ENCODE results near the gene TAF6.
A peak's percentile ranks its signal among the peaks of the same experiment; 100 is the strongest.

The TAF6 gene

GRCh38 chr7:100119072-100119969, at the start of gene TAF6, which contains the start of gene CNPY4:
TSS of gene TAF6 (minus strand) at chr7:100119358. CDS start at chr7:100114209, 5,149 bp downstream.
TSS of gene CNPY4 (plus strand) at chr7:100119634. CDS start at chr7:100119745, 111 bp downstream.
- peak; percentile 99 for DNase-seq

- peak; percentile 75 for DNase-seq
Measured at GRCh38 chr7:100167912-100168323, 48.8 kb upstream of the TAF6 start.

GRCh38 chr7:100166970-100167911, 48.1 kb upstream of the TAF6 start:
- no peak for DNase-seq

GRCh38 chr7:100166317-100166940, 47.3 kb upstream of the TAF6 start:
- no peak for DNase-seq

GRCh38 chr7:100163871-100164270, 44.7 kb upstream of the TAF6 start:
- DNase-seq, result no peak

GRCh38 chr7:100163006-100163531, 43.9 kb upstream of the TAF6 start:
- no peak for DNase-seq

GRCh38 chr7:100160067-100160466, 40.9 kb upstream of the TAF6 start:
- DNase-seq, result no peak

GRCh38 chr7:100159099-100159623, 40.0 kb upstream of the TAF6 start:
- DNase-seq, result peak; percentile 25

- DNase-seq, result peak; percentile 93
Measured at GRCh38 chr7:100158229-100159098, 39.3 kb upstream of the TAF6 start, which contains the start of gene TRAPPC14. TSS of gene TRAPPC14 (minus strand) at chr7:100158723. CDS start at chr7:100158499, 224 bp downstream.

GRCh38 chr7:100157334-100158228, 38.4 kb upstream of the TAF6 start:
- DNase-seq, result peak; percentile 34

GRCh38 chr7:100157069-100157333, 37.8 kb upstream of the TAF6 start:
- DNase-seq, result no peak

- peak; percentile 57 for DNase-seq
Measured at GRCh38 chr7:100156331-100157068, 37.3 kb upstream of the TAF6 start.

GRCh38 chr7:100155553-100156317, 36.6 kb upstream of the TAF6 start:
- DNase-seq, result no peak

- DNase-seq, result no peak
Measured at GRCh38 chr7:100154651-100155491, 35.7 kb upstream of the TAF6 start.

- DNase-seq, result peak; percentile 75
Measured at GRCh38 chr7:100153708-100154535, 34.8 kb upstream of the TAF6 start.

- no peak for DNase-seq
Measured at GRCh38 chr7:100152937-100153666, 33.9 kb upstream of the TAF6 start.

Measured in hematopoietic multipotent progenitor cell treated with erythropoietin and hydrocortisone succinate and interleukin-3 and kit ligand, for 6 days (in vitro differentiated cells).